GM21723 (cell line): ENCODE measurements around the gene SLC22A13.
"Not testable (repeated sequence)": the region's sequence is repeated elsewhere in the genome, so short reads cannot be mapped to it uniquely, and the experiment has no call there.

Source experiments
- ATAC-seq: cut with Tn5 transposase; IDR thresholded peaks from one replicate; pipeline ENCODE4 v1.9.1; 2021; ENCODE audit warnings: mild to moderate bottlenecking, moderate library complexity; ENCODE audit not compliant: unreplicated experiment

SLC22A13 gene

GRCh38 chr3:38265604-38266307, at the start of gene SLC22A13:
Gene SLC22A13, plus strand, starts transcription at chr3:38265812. Its CDS starts 49 bp downstream, at chr3:38265861.
- ATAC-seq: no peak

GRCh38 chr3:38219609-38220197, 45.9 kb upstream of the SLC22A13 start:
- ATAC-seq: no peak

GRCh38 chr3:38221005-38221404, 44.6 kb upstream of the SLC22A13 start:
- ATAC-seq: no peak

GRCh38 chr3:38222032-38222634, 43.5 kb upstream of the SLC22A13 start:
- no peak for ATAC-seq

GRCh38 chr3:38224357-38224756, 41.3 kb upstream of the SLC22A13 start:
- no peak for ATAC-seq

- no peak for ATAC-seq
These were observed 39.3 kb upstream of the SLC22A13 start for GRCh38 chr3:38226273-38226672.

- no peak for ATAC-seq
These were observed 37.6 kb upstream of the SLC22A13 start for GRCh38 chr3:38227989-38228388.

- ATAC-seq: no peak
These were observed 36.6 kb upstream of the SLC22A13 start for GRCh38 chr3:38229036-38229435.

GRCh38 chr3:38232701-38233100, 32.9 kb upstream of the SLC22A13 start:
- no peak for ATAC-seq

GRCh38 chr3:38235466-38235865, 30.1 kb upstream of the SLC22A13 start:
- no peak for ATAC-seq

GRCh38 chr3:38238416-38239008, 27.1 kb upstream of the SLC22A13 start:
- no peak for ATAC-seq

- not testable (repeated sequence) for ATAC-seq
These were observed 22.8 kb upstream of the SLC22A13 start for GRCh38 chr3:38242812-38243211.

- no peak for ATAC-seq
These were observed 19.7 kb upstream of the SLC22A13 start for GRCh38 chr3:38245930-38246329.

GRCh38 chr3:38247366-38248035, 18.1 kb upstream of the SLC22A13 start:
- ATAC-seq: no peak

GRCh38 chr3:38250198-38250597, 15.4 kb upstream of the SLC22A13 start:
- no peak for ATAC-seq

GRCh38 chr3:38251197-38251596, 14.4 kb upstream of the SLC22A13 start:
- no peak for ATAC-seq

- ATAC-seq: no peak
These were observed 11.9 kb upstream of the SLC22A13 start for GRCh38 chr3:38253704-38254103.

- no peak for ATAC-seq
These were observed 10.7 kb upstream of the SLC22A13 start for GRCh38 chr3:38254872-38255271.

- ATAC-seq: no peak
These were observed 10.0 kb upstream of the SLC22A13 start for GRCh38 chr3:38255627-38256026.

GRCh38 chr3:38257583-38257982, 8.0 kb upstream of the SLC22A13 start:
- ATAC-seq: no peak

- no peak for ATAC-seq
These were observed 5.1 kb upstream of the SLC22A13 start for GRCh38 chr3:38260474-38260873.
